Measurements from ENCODE around the gene GRIPAP1. TPM values are rescaled to one million over a fixed set of nuclear protein-coding genes. Genes with fewer than 3 reads are reported as not detected.
A peak's percentile ranks its signal among the peaks of the same experiment; 100 is the strongest.

Gene GRIPAP1
- total RNA-seq, 1 experiment from 2014 or later: 18.0 TPM

DNA sequence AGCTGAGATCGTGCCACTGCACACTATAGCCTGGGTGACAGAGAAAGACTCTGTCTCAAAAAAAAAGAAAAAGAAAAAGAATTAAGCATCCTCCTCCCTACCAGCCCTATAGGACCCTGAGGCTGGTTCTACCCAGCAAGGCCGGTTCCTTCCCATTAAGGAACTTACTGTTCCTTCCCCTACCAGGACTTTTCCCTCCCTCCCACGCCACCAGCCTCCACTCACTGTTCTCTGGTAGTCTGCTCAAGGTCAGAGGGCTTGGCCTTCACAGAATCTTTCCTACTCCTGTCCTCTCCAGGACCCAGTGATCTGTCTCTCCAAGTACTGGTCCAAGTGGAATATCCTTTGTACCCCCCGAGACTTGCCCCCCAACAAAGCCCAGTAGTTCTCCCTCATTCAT, 1.4 kb downstream of the GRIPAP1 start:
- Histone ChIP-seq H3K9me2 (replicated peaks; ENCODE audit: insufficient read depth, low read length) (no peaks in the 10 kb centered on the region), H3K27ac (ENCODE audit: low read length) (no peak overlapping the region), H3K4me1 (ENCODE audit: low read length) (peaks cover 17% of the 10 kb centered on the region), H4K20me1 (ENCODE audit: insufficient read depth, low read depth, low read length) (no peaks in the 10 kb centered on the region), H3K4me2 (ENCODE audit: low read depth, low read length, poor library complexity, severe bottlenecking) (peak overlapping the region; percentile 61), H2AFZ (ENCODE audit: low read length) (no peak overlapping the region), H3K4me3 (ENCODE audit: low read length) (peak overlapping the region; percentile 75), H3K27me3 (ENCODE audit: low read length) (no peaks in the 10 kb centered on the region), H3K79me2 (ENCODE audit: low read length) (peaks cover 15% of the 10 kb centered on the region), H3K36me3 (ENCODE audit: insufficient read depth, low read length) (0 out of 2 replicates have a peak, but pooled peaks cover 9% of the 10 kb centered on the region), H3K9ac (ENCODE audit: low read length) (no peak overlapping the region; the same call in 1 of the 2 replicates), H3K9me3 (ENCODE audit: low read length) (no peaks in the 10 kb centered on the region)
- no peak for DNase-seq

- Histone ChIP-seq H3K79me2 (ENCODE audit: low read length) (peaks cover 15% of the 10 kb centered on the region), H2AFZ (ENCODE audit: low read length) (no peak overlapping the region), H3K9ac (ENCODE audit: low read length) (no peak overlapping the region), H3K4me1 (ENCODE audit: low read length) (peaks cover 17% of the 10 kb centered on the region), H3K27me3 (ENCODE audit: low read length) (no peaks in the 10 kb centered on the region), H3K9me2 (replicated peaks; ENCODE audit: insufficient read depth, low read length) (no peaks in the 10 kb centered on the region), H3K27ac (ENCODE audit: low read length) (no peak overlapping the region), H3K36me3 (ENCODE audit: insufficient read depth, low read length) (0 out of 2 replicates have a peak, but pooled peaks cover 9% of the 10 kb centered on the region), H3K4me3 (ENCODE audit: low read length) (no peak overlapping the region), H4K20me1 (ENCODE audit: insufficient read depth, low read depth, low read length) (no peaks in the 10 kb centered on the region), H3K4me2 (ENCODE audit: low read depth, low read length, poor library complexity, severe bottlenecking) (no peak overlapping the region), H3K9me3 (ENCODE audit: low read length) (no peaks in the 10 kb centered on the region)
- no peak for DNase-seq
Measured at GRCh38 chrX:48999030-48999429, 3.0 kb downstream of the GRIPAP1 start.

DNA sequence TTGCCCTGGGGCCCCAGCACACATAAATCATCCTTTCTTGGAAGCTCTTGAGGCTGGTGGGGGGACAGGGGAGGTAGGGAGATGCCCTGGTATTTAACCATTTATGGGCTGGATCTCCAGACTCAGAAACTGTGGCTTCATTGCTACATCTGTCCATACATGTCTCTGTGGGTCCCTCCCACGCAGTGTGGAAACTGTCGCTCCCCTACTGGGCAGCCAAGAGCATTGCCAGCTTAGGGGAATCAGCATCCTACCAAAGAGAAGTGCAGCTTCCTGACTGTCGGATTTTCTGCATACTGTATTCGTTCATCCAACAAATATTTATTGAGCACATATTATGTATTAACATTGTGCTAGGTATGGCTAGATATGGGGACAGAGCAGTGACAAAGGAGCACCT, 3.7 kb downstream of the GRIPAP1 start:
- H3K4me2 ChIP-seq (ENCODE audit: low read depth, low read length, poor library complexity, severe bottlenecking): no peak overlapping the region
- H3K79me2 ChIP-seq (ENCODE audit: low read length): peaks cover 15% of the 10 kb centered on the region
- H3K4me1 ChIP-seq (ENCODE audit: low read length): peaks cover 11% of the 10 kb centered on the region
- no peaks in the 10 kb centered on the region for H3K27me3 ChIP-seq (ENCODE audit: low read length)
- H3K4me3 ChIP-seq (ENCODE audit: low read length): no peak overlapping the region
- no peak for DNase-seq
- H3K27ac ChIP-seq (ENCODE audit: low read length): no peak overlapping the region
- no peak overlapping the region for H3K9ac ChIP-seq (ENCODE audit: low read length)
- H3K36me3 ChIP-seq (ENCODE audit: insufficient read depth, low read length): 0 out of 2 replicates have a peak, but pooled peaks cover 9% of the 10 kb centered on the region
- no peaks in the 10 kb centered on the region for H3K9me2 ChIP-seq (replicated peaks; ENCODE audit: insufficient read depth, low read length)
- no peaks in the 10 kb centered on the region for H4K20me1 ChIP-seq (ENCODE audit: insufficient read depth, low read depth, low read length)
- no peak overlapping the region for H2AFZ ChIP-seq (ENCODE audit: low read length)
- H3K9me3 ChIP-seq (ENCODE audit: low read length): no peaks in the 10 kb centered on the region

DNA sequence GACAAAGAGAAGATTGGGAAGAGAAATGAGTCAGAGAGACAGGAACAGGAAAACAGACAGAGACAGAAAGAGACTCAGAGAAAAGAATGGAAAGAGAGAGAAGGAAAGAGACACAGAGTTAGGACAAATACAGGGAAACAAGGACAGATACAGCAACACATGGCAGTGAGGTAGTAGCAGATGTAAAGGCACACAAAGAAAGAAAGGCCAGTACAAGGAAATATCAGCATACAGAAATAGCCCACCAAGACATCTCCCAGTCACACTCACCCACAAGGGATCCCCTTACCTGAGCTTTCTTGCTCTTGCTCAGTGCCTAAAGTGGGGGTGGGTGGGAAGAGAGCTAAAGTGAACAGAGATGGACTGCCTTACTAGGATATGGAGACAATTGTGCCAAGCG, 4.2 kb downstream of the GRIPAP1 start:
- Histone ChIP-seq H3K9me3 (ENCODE audit: low read length) (no peaks in the 10 kb centered on the region), H3K4me1 (ENCODE audit: low read length) (peaks cover 9% of the 10 kb centered on the region), H3K36me3 (ENCODE audit: insufficient read depth, low read length) (0 out of 2 replicates have a peak, but pooled peaks cover 9% of the 10 kb centered on the region), H3K27ac (ENCODE audit: low read length) (no peak overlapping the region), H4K20me1 (ENCODE audit: insufficient read depth, low read depth, low read length) (no peaks in the 10 kb centered on the region), H3K9ac (ENCODE audit: low read length) (no peak overlapping the region), H3K4me3 (ENCODE audit: low read length) (no peak overlapping the region), H3K79me2 (ENCODE audit: low read length) (peaks cover 15% of the 10 kb centered on the region), H2AFZ (ENCODE audit: low read length) (no peak overlapping the region), H3K27me3 (ENCODE audit: low read length) (no peaks in the 10 kb centered on the region), H3K9me2 (replicated peaks; ENCODE audit: insufficient read depth, low read length) (no peaks in the 10 kb centered on the region), H3K4me2 (ENCODE audit: low read depth, low read length, poor library complexity, severe bottlenecking) (no peak overlapping the region)
- no peak for DNase-seq

DNA sequence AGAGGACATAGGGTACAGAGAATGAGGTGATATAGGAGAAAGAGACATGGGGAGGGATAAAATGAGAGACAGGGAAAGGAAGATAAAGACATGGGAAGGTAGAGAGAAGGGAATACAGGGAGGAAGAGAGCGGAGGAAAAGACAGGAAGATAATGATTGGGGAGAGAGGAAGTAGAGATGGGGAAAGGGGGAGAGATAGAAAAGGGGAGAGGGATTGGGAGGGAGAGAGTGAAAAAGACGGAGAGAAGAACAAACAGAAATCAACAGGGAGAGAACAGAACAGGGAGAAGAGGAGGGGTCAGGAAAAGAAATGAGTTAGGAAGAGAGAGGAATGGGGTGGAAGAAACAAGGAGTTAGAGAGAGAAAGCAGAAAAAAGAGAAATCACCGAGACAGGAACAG, 4.6 kb downstream of the GRIPAP1 start:
- no peak for DNase-seq
- Histone ChIP-seq H3K4me2 (ENCODE audit: low read depth, low read length, poor library complexity, severe bottlenecking) (no peak overlapping the region), H4K20me1 (ENCODE audit: insufficient read depth, low read depth, low read length) (no peaks in the 10 kb centered on the region), H3K79me2 (ENCODE audit: low read length) (peaks cover 15% of the 10 kb centered on the region), H3K27ac (ENCODE audit: low read length) (no peak overlapping the region), H3K4me1 (ENCODE audit: low read length) (peaks cover 7% of the 10 kb centered on the region; the same call in 1 of the 2 replicates), H3K36me3 (ENCODE audit: insufficient read depth, low read length) (0 out of 2 replicates have a peak, but pooled peaks cover 9% of the 10 kb centered on the region), H2AFZ (ENCODE audit: low read length) (no peak overlapping the region), H3K4me3 (ENCODE audit: low read length) (no peak overlapping the region), H3K9me3 (ENCODE audit: low read length) (no peaks in the 10 kb centered on the region), H3K9ac (ENCODE audit: low read length) (no peak overlapping the region), H3K9me2 (replicated peaks; ENCODE audit: insufficient read depth, low read length) (no peaks in the 10 kb centered on the region), H3K27me3 (ENCODE audit: low read length) (no peaks in the 10 kb centered on the region)

DNA sequence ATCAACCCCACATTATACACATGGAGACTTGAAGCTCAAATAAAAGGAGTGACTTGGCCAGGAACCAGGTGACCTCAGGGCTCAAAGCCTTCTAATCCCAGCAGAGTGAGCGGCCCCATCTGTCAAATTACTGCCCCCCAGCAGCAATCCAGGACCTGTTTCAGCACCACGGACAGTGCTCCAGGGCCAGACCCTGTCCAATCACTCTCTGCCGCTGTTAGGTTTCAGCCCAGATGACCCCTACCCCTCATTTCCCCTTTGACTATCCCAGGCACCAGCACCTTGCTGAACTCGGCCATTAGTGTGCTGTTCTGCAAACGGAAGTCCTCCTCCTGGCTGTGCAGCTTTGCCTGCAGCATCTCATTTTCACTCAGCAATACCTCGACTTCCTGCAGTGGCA, 5.1 kb downstream of the GRIPAP1 start:
- Histone ChIP-seq H3K9me3 (ENCODE audit: low read length) (no peaks in the 10 kb centered on the region), H3K4me3 (ENCODE audit: low read length) (no peak overlapping the region), H3K79me2 (ENCODE audit: low read length) (peaks cover 15% of the 10 kb centered on the region), H3K4me1 (ENCODE audit: low read length) (peaks cover 7% of the 10 kb centered on the region; the same call in 1 of the 2 replicates), H2AFZ (ENCODE audit: low read length) (no peak overlapping the region), H3K36me3 (ENCODE audit: insufficient read depth, low read length) (0 out of 2 replicates have a peak, but pooled peaks cover 9% of the 10 kb centered on the region), H3K27me3 (ENCODE audit: low read length) (no peaks in the 10 kb centered on the region), H3K9me2 (replicated peaks; ENCODE audit: insufficient read depth, low read length) (no peaks in the 10 kb centered on the region), H4K20me1 (ENCODE audit: insufficient read depth, low read depth, low read length) (no peaks in the 10 kb centered on the region), H3K9ac (ENCODE audit: low read length) (no peak overlapping the region), H3K4me2 (ENCODE audit: low read depth, low read length, poor library complexity, severe bottlenecking) (no peak overlapping the region), H3K27ac (ENCODE audit: low read length) (no peak overlapping the region)
- peak; percentile 47 for DNase-seq

GRCh38 chrX:48992341-48992740, 9.7 kb downstream of the GRIPAP1 start:
- Histone ChIP-seq H2AFZ (ENCODE audit: low read length) (no peak overlapping the region), H3K36me3 (ENCODE audit: insufficient read depth, low read length) (no peaks in the 10 kb centered on the region; the same call in 1 of the 2 replicates), H4K20me1 (ENCODE audit: insufficient read depth, low read depth, low read length) (no peaks in the 10 kb centered on the region), H3K27ac (ENCODE audit: low read length) (no peak overlapping the region), H3K9me3 (ENCODE audit: low read length) (no peaks in the 10 kb centered on the region), H3K79me2 (ENCODE audit: low read length) (no peaks in the 10 kb centered on the region), H3K4me2 (ENCODE audit: low read depth, low read length, poor library complexity, severe bottlenecking) (no peak overlapping the region), H3K9ac (ENCODE audit: low read length) (no peak overlapping the region), H3K4me1 (ENCODE audit: low read length) (no peaks in the 10 kb centered on the region), H3K4me3 (ENCODE audit: low read length) (no peak overlapping the region), H3K27me3 (ENCODE audit: low read length) (no peaks in the 10 kb centered on the region), H3K9me2 (replicated peaks; ENCODE audit: insufficient read depth, low read length) (no peaks in the 10 kb centered on the region)
- DNase-seq: no peak

- Histone ChIP-seq H3K9me3 (ENCODE audit: low read length) (no peaks in the 10 kb centered on the region), H3K4me3 (ENCODE audit: low read length) (no peak overlapping the region), H3K4me2 (ENCODE audit: low read depth, low read length, poor library complexity, severe bottlenecking) (no peak overlapping the region), H3K36me3 (ENCODE audit: insufficient read depth, low read length) (no peaks in the 10 kb centered on the region; the same call in 1 of the 2 replicates), H3K9me2 (replicated peaks; ENCODE audit: insufficient read depth, low read length) (no peaks in the 10 kb centered on the region), H2AFZ (ENCODE audit: low read length) (no peak overlapping the region), H3K27ac (ENCODE audit: low read length) (no peak overlapping the region), H3K79me2 (ENCODE audit: low read length) (no peaks in the 10 kb centered on the region), H3K4me1 (ENCODE audit: low read length) (no peaks in the 10 kb centered on the region), H3K27me3 (ENCODE audit: low read length) (no peaks in the 10 kb centered on the region), H4K20me1 (ENCODE audit: insufficient read depth, low read depth, low read length) (no peaks in the 10 kb centered on the region), H3K9ac (ENCODE audit: low read length) (no peak overlapping the region)
- no peak for DNase-seq
Measured at GRCh38 chrX:48989483-48989882, 12.6 kb downstream of the GRIPAP1 start.

Measured in Karpas-422 (cell line).